Osteocyte (in vitro differentiated cells): ENCODE results near the gene DCDC2B. TPM values are rescaled to one million over a fixed set of nuclear protein-coding genes. Genes with fewer than 3 reads are reported as not detected.

Experiments
- DNase-seq: peaks from one replicate; pipeline ENCODE4 v3.0.0; 2021; ENCODE audit warnings: mixed read lengths; ENCODE audit not compliant: unreplicated experiment; ENCODE audit errors: extremely low spot score
- H3K27ac Mint-ChIP-seq: one replicate; pipeline ENCODE4 v1.8.0; 2021; ENCODE audit warnings: mild to moderate bottlenecking, mixed read lengths; ENCODE audit not compliant: unreplicated experiment
- H3K27me3 Mint-ChIP-seq: one replicate; pipeline ENCODE4 v1.8.0; 2021; ENCODE audit warnings: mixed read lengths; ENCODE audit not compliant: unreplicated experiment
- H3K36me3 Mint-ChIP-seq: one replicate; pipeline ENCODE4 v1.8.0; 2021; ENCODE audit warnings: mixed read lengths; ENCODE audit not compliant: unreplicated experiment
- H3K4me1 Mint-ChIP-seq: one replicate; pipeline ENCODE4 v1.8.0; 2021; ENCODE audit warnings: mixed read lengths; ENCODE audit not compliant: unreplicated experiment
- H3K4me3 Mint-ChIP-seq: one replicate; pipeline ENCODE4 v1.8.0; 2021; ENCODE audit warnings: mild to moderate bottlenecking, moderate library complexity, mixed read lengths; ENCODE audit not compliant: unreplicated experiment
- H3K9me3 Mint-ChIP-seq: one replicate; pipeline ENCODE4 v1.8.0; 2021; ENCODE audit warnings: mixed read lengths; ENCODE audit not compliant: unreplicated experiment
- CTCF ChIP-seq: fragments of 200-600 bp; sonication (generic); IDR thresholded peaks from 2 replicates; pipeline ENCODE4 v1.5.0; 2021; ENCODE audit warnings: antibody characterized with exemption, mild to moderate bottlenecking, moderate library complexity
- total RNA-seq: library from RNA; stranded (reverse); gene quantifications from 2 replicates; pipeline ENCODE4 v1.2.1, GENCODE V29; 2021

The DCDC2B gene
- total RNA-seq, 1 donor from 2014 or later: not detected

DNA sequence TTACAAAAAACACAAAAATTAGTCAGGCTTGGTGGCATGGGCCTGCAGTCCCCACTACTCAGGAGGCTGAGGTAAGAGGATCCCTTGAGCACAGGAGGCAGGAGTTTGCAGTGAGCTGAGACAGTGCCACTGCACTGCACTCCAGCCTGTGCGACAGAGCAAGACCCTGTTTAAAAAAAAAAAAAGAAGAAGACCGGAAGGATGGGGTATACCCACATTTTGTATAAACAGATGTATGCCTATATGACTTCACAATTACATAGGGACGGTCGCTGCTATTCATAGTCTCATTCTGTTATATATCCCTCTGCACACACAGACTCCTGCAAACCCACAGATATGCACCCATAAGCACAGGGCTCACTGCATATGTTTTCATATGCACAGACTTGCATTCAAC lies 54.9 kb downstream of the DCDC2B start:
- H3K36me3 Mint-ChIP-seq: no peaks in the 10 kb centered on the region
- no peaks in the 10 kb centered on the region for H3K9me3 Mint-ChIP-seq
- TF ChIP-seq CTCF: no peak
- H3K4me3 Mint-ChIP-seq: no peak overlapping the region
- no peak overlapping the region for H3K27ac Mint-ChIP-seq
- no peaks in the 10 kb centered on the region for H3K27me3 Mint-ChIP-seq
- no peak for DNase-seq
- H3K4me1 Mint-ChIP-seq: peaks cover 13% of the 10 kb centered on the region

Other genes with a start within 250 kb of the DCDC2B start
- gene KHDRBS1, start 195.2 kb upstream of the DCDC2B start, total RNA-seq: 128 and 131 TPM in 2 replicates
- gene TMEM39B, start 136.2 kb upstream of the DCDC2B start, total RNA-seq: 22.9 and 25.0 TPM in 2 replicates
- gene KPNA6, start 101.0 kb upstream of the DCDC2B start, total RNA-seq: 75.3 and 78.2 TPM in 2 replicates
- 77.3 and 77.8 TPM in 2 replicates for gene TXLNA, start 29.4 kb upstream of the DCDC2B start, total RNA-seq
- 24.0 and 29.9 TPM in 2 replicates for gene CCDC28B, start 8.5 kb upstream of the DCDC2B start, total RNA-seq
- 3.0 and 3.1 TPM in 2 replicates for gene IQCC, start 3.4 kb upstream of the DCDC2B start, total RNA-seq
- 27.9 and 30.7 TPM in 2 replicates for gene TMEM234, start 13.3 kb downstream of the DCDC2B start, total RNA-seq
- 159 and 163 TPM in 2 replicates for gene EIF3I, start 13.3 kb downstream of the DCDC2B start, total RNA-seq
- 2.7 and 2.8 TPM in 2 replicates for gene FAM167B, start 38.1 kb downstream of the DCDC2B start, total RNA-seq
- not detected in 2 replicates for gene LCK, start 42.2 kb downstream of the DCDC2B start, total RNA-seq
- 77.5 and 79.2 TPM in 2 replicates for gene HDAC1, start 83.0 kb downstream of the DCDC2B start, total RNA-seq
- gene MARCKSL1, start 127.1 kb downstream of the DCDC2B start, total RNA-seq: 169 TPM in 2 replicates
- gene FAM229A, start 153.4 kb downstream of the DCDC2B start, total RNA-seq: 8.5 and 8.8 TPM in 2 replicates
- 3.5 and 4.4 TPM in 2 replicates for gene TSSK3, start 153.4 kb downstream of the DCDC2B start, total RNA-seq
- 71.2 and 77.4 TPM in 2 replicates for gene BSDC1, start 185.4 kb downstream of the DCDC2B start, total RNA-seq